Measurements from ENCODE around the gene NHLRC2.
A peak's percentile ranks its signal among the peaks of the same experiment; 100 is the strongest.
"Not testable (repeated sequence)": the region's sequence is repeated elsewhere in the genome, so short reads cannot be mapped to it uniquely, and the experiment has no call there.

NHLRC2 gene

GRCh38 chr10:113854013-113854760 lies at the start of gene NHLRC2, which contains the start of gene DCLRE1A:
Gene NHLRC2 (plus strand): TSS chr10:113854661. CDS start chr10:113854873, 212 bp downstream.
Gene DCLRE1A (minus strand): TSS chr10:113854082. CDS start chr10:113853182, 900 bp downstream.
- DNase-seq = peak; percentile 93

- DNase-seq = no peak
These were observed 48.0 kb upstream of the NHLRC2 start for GRCh38 chr10:113806503-113806902.

- no peak for DNase-seq
These were observed 46.3 kb upstream of the NHLRC2 start for GRCh38 chr10:113808168-113808567.

- not testable (repeated sequence) for DNase-seq
These were observed 39.8 kb upstream of the NHLRC2 start for GRCh38 chr10:113814700-113815099.

- no peak for DNase-seq
These were observed 34.5 kb upstream of the NHLRC2 start for GRCh38 chr10:113819989-113820388.

GRCh38 chr10:113820507-113820906 lies 34.0 kb upstream of the NHLRC2 start:
- no peak for DNase-seq

GRCh38 chr10:113821306-113821705 lies 33.2 kb upstream of the NHLRC2 start:
- not testable (repeated sequence) for DNase-seq

GRCh38 chr10:113822174-113822573 lies 32.3 kb upstream of the NHLRC2 start:
- DNase-seq = no peak

GRCh38 chr10:113823389-113823788 lies 31.1 kb upstream of the NHLRC2 start:
- no peak for DNase-seq

GRCh38 chr10:113825791-113826190 lies 28.7 kb upstream of the NHLRC2 start:
- DNase-seq = no peak

- not testable (repeated sequence) for DNase-seq
These were observed 25.9 kb upstream of the NHLRC2 start for GRCh38 chr10:113828567-113828966.

GRCh38 chr10:113842171-113842570 lies 12.3 kb upstream of the NHLRC2 start:
- no peak for DNase-seq

GRCh38 chr10:113843972-113844485 lies 10.4 kb upstream of the NHLRC2 start:
- peak; percentile 84 for DNase-seq

- no peak for DNase-seq
These were observed 8.4 kb upstream of the NHLRC2 start for GRCh38 chr10:113846036-113846435.

GRCh38 chr10:113849140-113849803 lies 5.2 kb upstream of the NHLRC2 start:
- DNase-seq = no peak

- no peak for DNase-seq
These were observed 4.5 kb upstream of the NHLRC2 start for GRCh38 chr10:113849946-113850345.

GRCh38 chr10:113853578-113854012 lies 866 bp upstream of the NHLRC2 start:
- DNase-seq = no peak

GRCh38 chr10:113854761-113855588 lies 514 bp downstream of the NHLRC2 start:
- peak; percentile 72 for DNase-seq

- DNase-seq = no peak
These were observed 2.1 kb downstream of the NHLRC2 start for GRCh38 chr10:113856563-113856962.

GRCh38 chr10:113857210-113857609 lies 2.7 kb downstream of the NHLRC2 start:
- DNase-seq = no peak

- DNase-seq = peak; percentile 81
These were observed 4.1 kb downstream of the NHLRC2 start for GRCh38 chr10:113858541-113858940.

- no peak for DNase-seq
These were observed 4.8 kb downstream of the NHLRC2 start for GRCh38 chr10:113859261-113859660.

- DNase-seq = peak; percentile 67
These were observed 11.4 kb downstream of the NHLRC2 start for GRCh38 chr10:113865901-113866300.

All from hematopoietic multipotent progenitor cell treated with erythropoietin and hydrocortisone succinate and interleukin-3 and kit ligand, for 4 days (in vitro differentiated cells).